Measurements from ENCODE around the gene ZDHHC12. TPM values are rescaled to one million over a fixed set of nuclear protein-coding genes. Genes with fewer than 3 reads are reported as not detected.

The ZDHHC12 gene
- total RNA-seq, 1 experiment from 2014 or later = 57.6 TPM

DNA sequence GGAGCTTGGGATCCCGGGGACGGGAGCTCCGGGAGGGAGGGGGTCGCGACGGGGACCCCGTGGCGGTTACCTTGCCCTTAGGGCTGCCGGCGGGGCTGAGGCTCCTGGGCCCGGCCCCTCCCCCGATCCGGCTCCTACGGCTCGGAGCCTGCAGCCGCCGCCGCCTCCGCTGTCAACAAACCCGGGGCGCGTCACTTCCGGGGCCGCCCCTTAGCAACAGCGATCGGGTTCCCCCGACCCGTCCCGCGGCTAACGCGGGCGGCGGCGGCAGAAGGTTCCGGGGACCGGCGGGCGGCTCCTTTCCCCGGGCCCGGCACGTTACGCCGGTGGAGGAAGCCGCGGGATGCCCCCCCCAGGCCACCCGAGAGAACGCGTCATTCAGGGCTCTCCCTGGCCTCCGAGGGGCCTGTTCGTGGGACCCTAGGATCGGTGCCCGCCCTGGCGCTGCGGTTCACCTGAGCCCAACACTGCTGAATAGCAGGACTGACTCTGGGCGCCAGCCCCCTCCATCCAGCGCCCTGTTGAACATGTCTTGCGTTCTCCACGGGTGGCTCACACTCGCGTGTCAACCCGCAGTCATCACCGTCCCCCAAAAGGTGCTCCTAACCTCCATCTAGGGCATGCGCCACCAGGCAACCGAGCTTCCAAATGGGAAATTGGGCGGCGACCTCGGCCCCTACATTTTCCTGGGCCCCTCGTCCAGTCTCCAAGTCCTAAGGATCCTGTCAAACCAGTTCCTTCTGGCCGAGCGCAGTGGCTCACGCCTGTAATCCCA lies 48.0 kb upstream of the ZDHHC12 start, which contains the start of gene ZER1 (continued):
- TF ChIP-seq REST (IDR thresholded peaks at IDR 0.05; ENCODE audit: low read depth) = no peak
- no peak for TF ChIP-seq CTCF (IDR thresholded peaks at IDR 0.05 in 2 of 3, conservative IDR thresholded peaks at IDR 0.05 in 1 of 3; ENCODE audit: borderline replicate concordance in 1 of 3, insufficient read depth in 1 of 3, low read depth in 2 of 3, low read length in 2 of 3)
- no peak for TF ChIP-seq POLR2A (IDR thresholded peaks at IDR 0.05; ENCODE audit: borderline replicate concordance, extremely low read depth, insufficient read depth, insufficient read length)
- TF ChIP-seq ZFX (IDR thresholded peaks at IDR 0.05) = peak; percentile 53; the same call in 1 of the 2 replicates
- no peak for TF ChIP-seq CEBPB (IDR thresholded peaks at IDR 0.05; ENCODE audit: low read depth)
- TF ChIP-seq CBX3 (IDR thresholded peaks at IDR 0.05; ENCODE audit: low read depth) = peak; percentile 61; the same call in 1 of the 2 replicates
- no peak for TF ChIP-seq EZH2 (IDR thresholded peaks at IDR 0.05)
- TF ChIP-seq SIN3A (IDR thresholded peaks at IDR 0.05; ENCODE audit: low read depth) = peak; percentile 84
- TF ChIP-seq POLR2AphosphoS5 (IDR thresholded peaks at IDR 0.05; ENCODE audit: low read depth, low read length) = peak; percentile 81
- no peak for TF ChIP-seq EZH2phosphoT487 (IDR thresholded peaks at IDR 0.05; ENCODE audit: borderline replicate concordance)
- no peak for TF ChIP-seq RAD21 (IDR thresholded peaks at IDR 0.05; ENCODE audit: low read depth)

Data from HCT116 (cell line).